H1 (cell line): ENCODE results near the gene RASSF4. TPM values are rescaled to one million over a fixed set of nuclear protein-coding genes. Genes with fewer than 3 reads are reported as not detected.

Experiments used
- CTCF ChIA-PET: fragments of 300-600 bp; sonication (Branson Sonifier 250); formaldehyde crosslinking; loops from one replicate; lab custom pipeline; 2021; ENCODE audit not compliant: partially characterized antibody; lab: Charles Lee
- POLR2A ChIA-PET: fragments of 300-600 bp; sonication (Branson Sonifier 250); formaldehyde crosslinking; loops from one replicate; lab custom pipeline; 2021; ENCODE audit warnings: inconsistent platforms; ENCODE audit not compliant: partially characterized antibody; lab: Charles Lee
- DNase-seq, 2 experiments: peaks; one replicate each; pipeline versions ENCODE4 v3.0.0 to v3.0.0-alpha.2; 2010 to 2022; ENCODE audit warnings: low spot score in 2 of 2, low read depth in 1 of 2, mixed read lengths in 1 of 2
- FAIRE-seq: peaks from 2 replicates; lab custom pipeline; 2011; peaks lifted over from hg19 to GRCh38; lab: Jason Lieb, UNC
- H2AFZ ChIP-seq: 2 replicates; pipeline ENCODE4 v1.8.1; 2012; ENCODE audit warnings: low read length, inconsistent platforms
- H2AK5ac ChIP-seq: 2 replicates; pipeline ENCODE4 v1.6.1; 2013; ENCODE audit warnings: low read depth, low read length
- H2BK120ac ChIP-seq: replicated peaks from 2 replicates; pipeline ENCODE3; 2013; ENCODE audit warnings: low read depth, low read length, inconsistent platforms
- H2BK12ac ChIP-seq: 2 replicates; pipeline ENCODE4 v1.6.1; 2013; ENCODE audit warnings: low read depth, low read length
- H2BK15ac ChIP-seq: 2 replicates; pipeline ENCODE4 v1.6.1; 2013; ENCODE audit warnings: low read length
- H2BK20ac ChIP-seq: 2 replicates; pipeline ENCODE4 v1.6.1; 2013; ENCODE audit warnings: low read length
- H2BK5ac ChIP-seq: 2 replicates; pipeline ENCODE4 v1.6.1; 2013; ENCODE audit warnings: low read depth, low read length
- H3K14ac ChIP-seq: 2 replicates; pipeline ENCODE4 v1.6.1; 2013; ENCODE audit warnings: inconsistent platforms; ENCODE audit not compliant: insufficient read length
- H3K18ac ChIP-seq: 2 replicates; pipeline ENCODE4 v1.6.1; 2013; ENCODE audit warnings: low read length; ENCODE audit errors: extremely low read depth
- H3K23ac ChIP-seq: 2 replicates; pipeline ENCODE4 v1.6.1; 2013; ENCODE audit warnings: inconsistent platforms; ENCODE audit not compliant: insufficient read length
- H3K23me2 ChIP-seq: 2 replicates; pipeline ENCODE4 v1.6.1; 2013; ENCODE audit warnings: low read depth, low read length
- H3K27ac ChIP-seq: 2 replicates; pipeline ENCODE4 v1.6.1; 2011; ENCODE audit warnings: low read depth, low read length, inconsistent platforms
- H3K27me3 ChIP-seq, 4 experiments: replicated peaks in 1 of 4; 1 replicate in 1 of 4; 2 replicates in 3 of 4; pipeline versions ENCODE4 v1.6.1 to v1.8.1; 2011 to 2013; ENCODE audit warnings: low read length in 3 of 4, mild to moderate bottlenecking in 3 of 4, inconsistent platforms in 2 of 4, mixed read lengths in 2 of 4, moderate library complexity in 1 of 4; ENCODE audit not compliant: control insufficient read depth in 3 of 4, insufficient read depth in 3 of 4; ENCODE audit errors: extremely low read depth in 1 of 4
- H3K36me3 ChIP-seq, 4 experiments: 2 replicates each; pipeline versions ENCODE4 v1.6.1 to v1.8.1; 2011 to 2013; ENCODE audit warnings: mild to moderate bottlenecking in 4 of 4, low read length in 3 of 4, moderate library complexity in 2 of 4, control low read depth in 1 of 4, inconsistent platforms in 1 of 4; ENCODE audit not compliant: insufficient read depth in 4 of 4, control insufficient read depth in 2 of 4
- H3K4ac ChIP-seq: replicated peaks from 2 replicates; pipeline ENCODE3; 2013; ENCODE audit warnings: low read length, low read depth, mixed read lengths, inconsistent platforms; ENCODE audit not compliant: insufficient read length
- H3K4me1 ChIP-seq, 4 experiments: replicated peaks in 1 of 4; 1 replicate in 1 of 4; 2 replicates in 3 of 4; pipeline versions ENCODE4 v1.6.1 to v1.8.1; 2011 to 2013; ENCODE audit warnings: low read length in 3 of 4, inconsistent platforms in 2 of 4, mixed read lengths in 1 of 4; ENCODE audit not compliant: insufficient read depth in 4 of 4, control insufficient read depth in 3 of 4
- H3K4me2 ChIP-seq, 2 experiments: 2 replicates each; pipeline versions ENCODE4 v1.6.1 to v1.8.1; 2011 to 2013; ENCODE audit warnings: low read depth in 2 of 2, low read length in 2 of 2, control low read depth in 1 of 2, inconsistent platforms in 1 of 2, mild to moderate bottlenecking in 1 of 2; ENCODE audit not compliant: insufficient read depth in 1 of 2
- H3K4me3 ChIP-seq, 4 experiments: fragments of 200-600, 300-600 bp in 1 of 4; sonication (generic), shearing (Covaris generic), sonication (Bioruptor Twin) in 1 of 4; 2 replicates each; pipeline versions ENCODE4 v1.5.1 to v1.8.1; 2011 to 2016; ENCODE audit warnings: low read length in 4 of 4, low read depth in 3 of 4, control low read depth in 2 of 4, inconsistent platforms in 2 of 4, mild to moderate bottlenecking in 2 of 4, mixed read lengths in 1 of 4, moderate library complexity in 1 of 4; ENCODE audit not compliant: insufficient read depth in 2 of 4; ENCODE audit errors: extremely low read depth in 1 of 4
- H3K56ac ChIP-seq: replicated peaks from 2 replicates; pipeline ENCODE3; 2013; ENCODE audit warnings: low read depth, mild to moderate bottlenecking, mixed read lengths, low read length, inconsistent platforms; ENCODE audit not compliant: insufficient read length
- H3K79me1 ChIP-seq: 2 replicates; pipeline ENCODE4 v1.6.1; 2013; ENCODE audit warnings: low read depth, low read length, control low read depth
- H3K79me2 ChIP-seq, 2 experiments: 2 replicates each; pipeline versions ENCODE4 v1.6.1 to v1.8.1; 2012 to 2013; ENCODE audit warnings: low read length in 2 of 2, mild to moderate bottlenecking in 2 of 2, inconsistent platforms in 1 of 2; ENCODE audit not compliant: insufficient read depth in 2 of 2, control insufficient read depth in 1 of 2
- H3K9ac ChIP-seq, 4 experiments: replicated peaks in 1 of 4; 1 replicate in 1 of 4; 2 replicates in 3 of 4; pipeline versions ENCODE4 v1.6.1 to v1.8.1; 2011 to 2013; ENCODE audit warnings: low read depth in 3 of 4, low read length in 3 of 4, control low read depth in 2 of 4, mild to moderate bottlenecking in 2 of 4, moderate library complexity in 2 of 4, inconsistent platforms in 1 of 4; ENCODE audit errors: extremely low read depth in 1 of 4
- H3K9me3 ChIP-seq, 2 experiments: 2 replicates each; pipeline versions ENCODE4 v1.6.1 to v1.8.1; 2012 to 2013; ENCODE audit warnings: mild to moderate bottlenecking in 2 of 2, moderate library complexity in 2 of 2, control low read depth in 1 of 2, inconsistent platforms in 1 of 2, low read depth in 1 of 2, low read length in 1 of 2, mixed read lengths in 1 of 2; ENCODE audit not compliant: insufficient read depth in 2 of 2
- H4K20me1 ChIP-seq, 2 experiments: replicated peaks in 1 of 2; 2 replicates each; pipeline versions ENCODE3 to v1.8.1; 2011 to 2013; ENCODE audit warnings: inconsistent platforms in 2 of 2, low read length in 2 of 2, mild to moderate bottlenecking in 1 of 2; ENCODE audit not compliant: insufficient read depth in 2 of 2, control insufficient read depth in 1 of 2
- H4K5ac ChIP-seq: 2 replicates; pipeline ENCODE4 v1.6.1; 2013; ENCODE audit warnings: low read length, low read depth, mixed read lengths, inconsistent platforms; ENCODE audit not compliant: insufficient read length
- H4K8ac ChIP-seq: 2 replicates; pipeline ENCODE4 v1.8.0; 2013; ENCODE audit warnings: mild to moderate bottlenecking, moderate library complexity, low read length, inconsistent platforms; ENCODE audit not compliant: insufficient read depth; ENCODE audit errors: extremely low read depth
- H4K91ac ChIP-seq: replicated peaks from 2 replicates; pipeline ENCODE3; 2013; ENCODE audit warnings: low read length, mixed read lengths, inconsistent platforms; ENCODE audit not compliant: insufficient read length
- BACH1 ChIP-seq: IDR thresholded peaks from 2 replicates; pipeline ENCODE4 v1.6.1; 2012; ENCODE audit warnings: low read length, improper control_type of control experiment
- CTCF ChIP-seq, 3 experiments: IDR thresholded peaks; 1 replicate in 2 of 3; 2 replicates in 1 of 3; pipeline versions ENCODE4 v1.5.1 to v1.6.1; 2011; ENCODE audit warnings: low read length in 3 of 3, mild to moderate bottlenecking in 3 of 3, inconsistent platforms in 2 of 3, low read depth in 1 of 3, moderate library complexity in 1 of 3; ENCODE audit not compliant: insufficient read depth in 1 of 3; ENCODE audit errors: control extremely low read depth in 1 of 3
- EP300 ChIP-seq, 2 experiments: IDR thresholded peaks; 1 replicate in 1 of 2; 2 replicates in 1 of 2; pipeline ENCODE4 v1.6.1; 2011 to 2012; ENCODE audit warnings: low read depth in 2 of 2, low read length in 2 of 2, mild to moderate bottlenecking in 2 of 2, borderline replicate concordance in 1 of 2, inconsistent platforms in 1 of 2, moderate library complexity in 1 of 2
- RBBP5 ChIP-seq: IDR thresholded peaks from 2 replicates; pipeline ENCODE4 v1.7.1; 2012; ENCODE audit warnings: low read depth, mild to moderate bottlenecking, inconsistent platforms, low read length, moderate library complexity, borderline replicate concordance
- SIX5 ChIP-seq: IDR thresholded peaks from 2 replicates; pipeline ENCODE4 v1.6.1; 2011; ENCODE audit warnings: mild to moderate bottlenecking, low read depth, low read length
- TAF1 ChIP-seq: IDR thresholded peaks from 2 replicates; pipeline ENCODE4 v1.6.1; 2011; ENCODE audit warnings: mild to moderate bottlenecking, low read depth, low read length
- WGBS, 2 experiments: shearing (Covaris generic) in 1 of 2; methylation state at CpG; one replicate each; pipeline versions ENCODE4 v1.1.6 to v1.1.7; 2013 to 2015; ENCODE audit warnings: low lambda C conversion rate in 2 of 2, mixed read lengths in 2 of 2, inconsistent platforms in 1 of 2, low coverage in 1 of 2, missing lambda C conversion rate in 1 of 2; ENCODE audit not compliant: insufficient replicate concordance in 2 of 2, insufficient coverage in 1 of 2, insufficient read length in 1 of 2; ENCODE audit errors: extremely low coverage in 1 of 2, missing lambda C conversion rate in 1 of 2; 5-methylcytosine and 5-hydroxymethylcytosine counted together
- polyA plus RNA-seq, 7 experiments: library from polyadenylated mRNA; depleted of rRNA in 3 of 7; stranded (reverse) in 5 of 7; unstranded in 2 of 7; fragments of >200 nt in 5 of 7; fragments of 200-250 nt in 2 of 7; gene quantifications; 1 replicate in 5 of 7; 2 replicates in 1 of 7; 4 replicates in 1 of 7; pipeline versions ENCODE4 v1.2.1 to v1.2.3, GENCODE V29; 2011 to 2013; ENCODE audit warnings: missing spikeins in 2 of 7, mixed read lengths in 2 of 7
- total RNA-seq: library from RNA; stranded (reverse); fragmentation: NEBNext Ultra II Directional; extraction: Animal tissue kit (Norgen Biotek cat#: 25700); gene quantifications from 2 replicates; pipeline ENCODE4 v1.2.1, GENCODE V29; 2021
- TF ChIP-seq, protein P1 (sequence below): IDR thresholded peaks from 2 replicates; pipeline ENCODE4 v1.6.1; 2012; ENCODE audit warnings: inconsistent platforms

Gene RASSF4
- total and polyA plus RNA-seq, 2 of the 8 experiments (the other 6 are each of a cell fraction or from before 2014, with no cell fraction given): 14.3 to 14.5 TPM

DNA sequence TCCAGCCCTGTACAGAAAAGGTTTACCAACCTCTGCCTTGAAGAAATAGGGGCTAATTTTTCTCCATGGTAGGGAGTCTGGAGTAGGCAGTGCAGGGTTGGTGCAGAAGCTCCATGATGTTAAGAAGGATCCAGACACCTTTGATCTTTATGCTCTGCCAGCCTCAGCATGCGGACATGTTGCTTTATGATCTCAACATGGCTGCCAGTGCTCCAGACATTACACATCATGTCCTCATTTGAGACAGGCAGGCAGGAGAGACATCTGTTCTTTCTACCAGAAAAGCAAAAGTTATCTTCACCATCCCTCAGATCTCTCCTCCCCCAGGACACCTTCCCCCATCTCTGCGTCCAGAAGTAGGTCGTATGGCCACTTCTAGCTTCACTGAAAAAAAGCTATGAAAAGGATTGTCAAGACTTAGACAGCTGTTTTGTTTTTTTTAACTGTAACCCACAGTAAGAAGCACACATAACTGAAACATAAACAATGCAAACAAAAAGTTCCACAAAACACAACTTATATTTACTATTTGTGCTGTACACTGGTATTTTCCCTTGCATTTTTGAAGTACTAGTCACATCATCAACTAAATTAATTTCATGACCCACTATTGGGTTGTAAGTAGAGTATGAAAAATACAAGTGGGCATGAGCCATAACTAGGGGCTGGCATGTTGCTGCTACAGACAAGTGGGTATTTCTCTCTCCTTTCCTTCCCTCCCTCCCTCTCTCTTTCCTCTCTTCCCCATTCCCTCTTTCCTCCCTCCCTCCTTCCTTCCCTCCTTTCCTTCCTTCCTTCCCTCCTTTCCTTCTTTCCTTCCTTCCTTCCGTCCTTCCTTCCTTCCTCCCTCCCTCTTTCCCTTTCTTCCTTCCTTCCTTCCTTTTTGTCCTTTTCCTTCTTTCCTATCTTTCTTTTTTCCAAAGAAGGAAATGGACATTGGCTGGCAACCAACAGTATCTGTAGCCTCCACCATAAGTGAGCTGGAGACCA is 2.6 kb upstream of the RASSF4 start:
- H3K79me1 ChIP-seq: no peaks in the 10 kb centered on the region
- H2BK5ac ChIP-seq: no peak overlapping the region
- H2BK15ac ChIP-seq: no peak overlapping the region
- no peak overlapping the region for H3K4me3 ChIP-seq
- no peak overlapping the region for H3K9ac ChIP-seq
- H4K91ac ChIP-seq: no peak overlapping the region
- FAIRE-seq (no peak), DNase-seq (no peak)
- no peaks in the 10 kb centered on the region for H4K20me1 ChIP-seq
- no peak overlapping the region for H2BK20ac ChIP-seq
- peaks cover 0 to 7% (median 3%) of the 10 kb centered on the region in 4 experiments; a peak in 4 of 7 replicates for H3K27me3 ChIP-seq
- no peak overlapping the region for H4K8ac ChIP-seq
- no peak overlapping the region for H3K18ac ChIP-seq
- POLR2A ChIA-PET: interaction anchor here (0.7 to 1.6 kb wide), 2 partner anchors 19 to 22 kb away, joined by 3 to 5 read pairs; partner anchors contain the start of gene DEPP1
- no peaks in the 10 kb centered on the region for H3K9me3 ChIP-seq
- H3K4me1 ChIP-seq: peaks cover 4 to 18% (median 10%) of the 10 kb centered on the region in 4 experiments
- H2AFZ ChIP-seq: no peak overlapping the region
- H3K36me3 ChIP-seq: no peaks in the 10 kb centered on the region
- H2AK5ac ChIP-seq: no peak overlapping the region
- CTCF ChIA-PET: interaction anchor here (0.6 to 13.4 kb wide), 6 partner anchors 9 to 51 kb away, joined by 3 to 143 read pairs (median 3); no protein-coding TSS in a partner anchor
- H3K23ac ChIP-seq: no peak overlapping the region
- H2BK120ac ChIP-seq: no peak overlapping the region
- no peak overlapping the region for H3K56ac ChIP-seq
- no peak overlapping the region for H3K4me2 ChIP-seq
- H3K27ac ChIP-seq: no peak overlapping the region
- H3K23me2 ChIP-seq: peaks cover 8% of the 10 kb centered on the region
- no peak overlapping the region for H3K4ac ChIP-seq
- no peak overlapping the region for H2BK12ac ChIP-seq
- 79% methylated on average over 4 of the region's 4 CpGs; no CpG with 5 or more reads in 1 of the 2 experiments for WGBS, 2 experiments
- H3K79me2 ChIP-seq: no peaks in the 10 kb centered on the region
- H4K5ac ChIP-seq: no peak overlapping the region
- no peak overlapping the region for H3K14ac ChIP-seq
- TF ChIP-seq TAF1 (no peak), CTCF (IDR thresholded peaks at IDR 0.05; ENCODE audit: control extremely low read depth in 1 of 3, insufficient read depth in 1 of 3, low read depth in 1 of 3, low read length in 3 of 3) (no peak), BACH1 (no peak), EP300 (IDR thresholded peaks at IDR 0.05; ENCODE audit: borderline replicate concordance in 1 of 2, low read depth in 2 of 2, low read length in 2 of 2) (no peak), SIX5 (no peak), RBBP5 (no peak)
- TF ChIP-seq, protein P1, sequence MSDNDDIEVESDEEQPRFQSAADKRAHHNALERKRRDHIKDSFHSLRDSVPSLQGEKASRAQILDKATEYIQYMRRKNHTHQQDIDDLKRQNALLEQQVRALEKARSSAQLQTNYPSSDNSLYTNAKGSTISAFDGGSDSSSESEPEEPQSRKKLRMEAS: no peak
